LHCN-M2 (cell line): ENCODE measurements around the gene ZACN. TPM values are rescaled to one million over a fixed set of nuclear protein-coding genes. Genes with fewer than 3 reads are reported as not detected.
A peak's percentile ranks its signal among the peaks of the same experiment; 100 is the strongest.
"Not testable (repeated sequence)": the region's sequence is repeated elsewhere in the genome, so short reads cannot be mapped to it uniquely, and the experiment has no call there.

Experiments
- DNase-seq: peaks from one replicate; pipeline ENCODE4 v3.0.0-alpha.2; 2012; ENCODE audit warnings: low read depth
- total RNA-seq: library from RNA; depleted of rRNA; stranded (reverse); fragments of >200 nt; gene quantifications from 2 replicates; pipeline ENCODE4 v1.2.3, GENCODE V29; 2014

Gene ZACN
- total RNA-seq, 1 experiment from 2014 or later, result not detected

DNA sequence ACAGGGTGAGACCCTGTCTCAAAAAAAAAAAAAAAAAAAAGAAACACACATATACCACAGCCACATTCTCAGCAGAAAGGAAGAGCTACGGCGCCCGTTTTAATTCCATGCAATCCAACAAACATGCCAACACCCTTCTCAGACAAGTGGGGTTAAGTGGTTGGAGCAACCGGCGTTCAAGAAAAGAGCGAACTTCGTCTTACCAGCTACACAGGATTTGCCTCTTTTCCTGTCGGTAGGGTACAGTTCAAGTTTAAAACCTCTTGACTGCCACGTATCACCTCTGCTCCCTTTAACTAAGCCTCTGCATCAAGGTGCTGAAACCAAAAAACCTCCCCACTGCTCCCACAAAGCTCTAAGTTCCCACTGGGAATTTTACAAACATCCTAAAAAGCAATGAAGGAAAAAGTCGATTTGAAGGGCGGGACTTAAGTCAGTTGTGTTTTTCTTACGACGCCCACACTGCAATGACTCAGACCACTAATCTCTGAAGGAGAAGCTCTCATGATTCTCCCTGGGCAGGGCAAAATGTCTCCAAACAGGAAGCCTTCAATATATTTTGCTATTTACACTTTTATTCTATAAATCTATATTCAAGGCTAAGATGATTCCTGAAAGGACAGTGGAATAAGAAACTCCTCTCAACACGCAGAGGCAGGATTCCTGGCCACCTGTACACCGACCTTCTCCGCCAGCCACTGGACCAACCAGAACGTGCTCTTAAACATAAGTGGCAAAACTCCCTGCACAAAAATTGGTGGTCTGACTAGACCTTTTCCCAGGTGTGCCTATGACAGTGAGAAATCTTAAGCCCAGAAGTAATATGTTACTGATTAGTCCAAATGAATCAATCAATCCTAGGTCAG lies 25.5 kb upstream of the ZACN start:
- DNase-seq, result peak; percentile 71

DNA sequence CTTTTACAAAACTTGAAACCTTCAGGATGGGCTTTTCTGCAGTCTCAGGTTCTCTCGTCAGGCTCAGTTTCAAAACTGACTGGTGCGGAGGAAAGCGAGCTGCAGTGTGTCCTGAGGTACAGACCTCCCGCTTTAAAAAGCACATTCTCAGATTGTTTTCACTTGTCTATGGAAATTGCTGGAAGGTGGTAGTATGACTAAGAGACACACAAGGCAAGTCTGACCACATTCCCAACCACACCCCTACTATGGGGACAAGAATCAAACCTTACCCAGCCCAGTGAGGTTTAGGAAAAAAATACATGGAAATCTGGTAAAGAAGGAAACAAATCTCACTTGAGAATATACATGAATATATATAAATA lies 24.9 kb upstream of the ZACN start:
- DNase-seq, result peak; percentile 67

- DNase-seq, result no peak
Measured at GRCh38 chr17:76056882-76057281, 22.1 kb upstream of the ZACN start.

GRCh38 chr17:76058264-76058663 lies 20.7 kb upstream of the ZACN start:
- not testable (repeated sequence) for DNase-seq

DNA sequence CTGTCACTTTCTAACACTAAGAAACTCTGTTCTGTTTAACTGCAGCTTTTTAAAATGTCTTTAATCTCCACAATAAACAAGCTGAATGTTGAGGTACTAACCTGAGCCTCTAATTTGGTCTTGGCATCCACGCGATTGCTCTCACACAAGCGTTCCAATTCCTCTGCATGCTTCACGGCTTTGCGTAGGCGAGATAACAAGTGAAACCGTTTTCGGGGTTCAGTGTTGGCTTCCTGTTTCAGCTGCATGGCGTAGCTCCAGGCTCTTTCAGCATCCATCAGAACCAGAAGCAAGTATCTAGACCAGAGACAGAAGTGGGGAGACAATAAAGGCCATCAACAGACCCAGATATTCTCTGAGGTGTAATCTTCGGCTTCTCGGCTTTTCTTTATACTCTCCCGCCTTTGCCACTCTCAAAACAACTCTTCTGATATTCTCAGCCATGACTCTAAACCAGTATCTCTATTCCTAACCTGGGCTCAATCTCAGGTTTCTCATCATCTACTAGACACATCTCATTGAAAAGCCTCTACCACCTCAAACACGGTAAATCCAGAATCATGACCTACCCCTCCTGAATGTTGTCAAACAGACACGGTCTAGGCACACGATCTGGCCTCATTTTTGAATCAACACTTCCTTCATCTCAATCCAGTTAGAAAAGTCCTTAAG lies 15.0 kb upstream of the ZACN start:
- DNase-seq, result no peak

GRCh38 chr17:76065775-76066174 lies 13.2 kb upstream of the ZACN start:
- no peak for DNase-seq

DNA sequence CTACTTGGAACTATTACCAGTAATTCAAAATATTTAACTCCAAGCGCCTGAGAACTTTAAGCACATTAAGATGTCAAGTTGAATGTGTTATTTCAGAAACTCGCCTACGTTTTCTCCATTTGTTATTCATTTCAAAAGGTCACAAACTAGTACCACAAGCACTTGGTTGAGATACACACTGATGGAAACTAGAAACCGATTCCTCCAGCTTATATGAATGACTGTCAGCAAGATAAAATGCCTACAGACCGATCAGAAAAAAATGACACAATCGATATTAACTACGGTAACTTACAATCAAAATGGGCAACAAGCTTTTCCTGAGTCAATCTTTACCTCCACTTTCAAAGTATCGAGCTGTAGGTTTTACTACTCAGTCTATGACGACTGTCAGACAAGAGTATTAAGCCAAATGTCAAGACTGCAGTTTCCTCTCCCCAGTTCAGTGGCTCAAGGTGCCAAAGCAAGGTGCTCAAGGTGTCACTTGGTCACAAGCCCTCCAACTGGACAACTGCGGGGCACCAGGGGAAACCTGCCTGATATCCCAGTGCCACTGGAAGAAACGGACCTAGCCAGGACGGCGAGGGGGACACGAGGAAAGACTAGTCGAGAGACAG lies 7.3 kb upstream of the ZACN start:
- no peak for DNase-seq

DNA sequence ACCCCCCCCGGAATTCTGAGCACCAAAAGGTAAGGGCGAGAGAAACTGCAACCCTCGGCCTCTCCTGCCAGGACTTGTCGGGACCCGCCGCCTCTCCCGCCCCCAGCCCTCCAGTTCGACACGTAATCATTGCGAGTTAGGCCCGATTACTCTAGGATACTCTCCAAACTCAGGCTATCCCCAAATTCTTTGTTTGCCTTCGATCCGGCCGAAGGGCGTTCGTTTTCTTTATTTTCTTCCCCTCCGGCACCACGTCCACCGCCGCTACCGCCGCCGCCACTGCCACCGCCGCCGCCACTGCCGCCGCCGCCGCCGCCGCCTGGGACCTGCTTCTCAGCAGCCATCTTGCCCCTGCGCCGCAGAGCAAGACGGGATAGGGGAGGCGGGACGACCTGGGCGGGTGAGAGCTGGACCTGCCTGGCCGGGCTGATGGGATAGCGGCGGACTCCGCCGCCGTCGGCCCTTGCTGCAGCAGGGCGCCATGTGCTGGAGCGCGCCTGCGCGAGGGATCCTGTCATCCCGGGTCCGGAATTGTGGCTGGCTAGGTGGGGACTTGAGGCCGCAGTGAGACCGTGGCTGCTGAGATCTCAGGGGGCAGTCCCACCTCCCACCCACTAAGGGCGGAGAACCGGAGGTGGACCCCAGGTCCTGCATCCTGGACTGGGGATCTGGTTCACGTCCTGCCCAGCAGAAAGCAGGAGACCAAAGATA lies 6.7 kb upstream of the ZACN start, which contains the start of gene SRP68:
TSS of gene SRP68 (minus strand) at position 370 of the 711 bp plus-strand sequence. CDS start at position 344, 26 bp downstream.
- DNase-seq, result peak; percentile 87

DNA sequence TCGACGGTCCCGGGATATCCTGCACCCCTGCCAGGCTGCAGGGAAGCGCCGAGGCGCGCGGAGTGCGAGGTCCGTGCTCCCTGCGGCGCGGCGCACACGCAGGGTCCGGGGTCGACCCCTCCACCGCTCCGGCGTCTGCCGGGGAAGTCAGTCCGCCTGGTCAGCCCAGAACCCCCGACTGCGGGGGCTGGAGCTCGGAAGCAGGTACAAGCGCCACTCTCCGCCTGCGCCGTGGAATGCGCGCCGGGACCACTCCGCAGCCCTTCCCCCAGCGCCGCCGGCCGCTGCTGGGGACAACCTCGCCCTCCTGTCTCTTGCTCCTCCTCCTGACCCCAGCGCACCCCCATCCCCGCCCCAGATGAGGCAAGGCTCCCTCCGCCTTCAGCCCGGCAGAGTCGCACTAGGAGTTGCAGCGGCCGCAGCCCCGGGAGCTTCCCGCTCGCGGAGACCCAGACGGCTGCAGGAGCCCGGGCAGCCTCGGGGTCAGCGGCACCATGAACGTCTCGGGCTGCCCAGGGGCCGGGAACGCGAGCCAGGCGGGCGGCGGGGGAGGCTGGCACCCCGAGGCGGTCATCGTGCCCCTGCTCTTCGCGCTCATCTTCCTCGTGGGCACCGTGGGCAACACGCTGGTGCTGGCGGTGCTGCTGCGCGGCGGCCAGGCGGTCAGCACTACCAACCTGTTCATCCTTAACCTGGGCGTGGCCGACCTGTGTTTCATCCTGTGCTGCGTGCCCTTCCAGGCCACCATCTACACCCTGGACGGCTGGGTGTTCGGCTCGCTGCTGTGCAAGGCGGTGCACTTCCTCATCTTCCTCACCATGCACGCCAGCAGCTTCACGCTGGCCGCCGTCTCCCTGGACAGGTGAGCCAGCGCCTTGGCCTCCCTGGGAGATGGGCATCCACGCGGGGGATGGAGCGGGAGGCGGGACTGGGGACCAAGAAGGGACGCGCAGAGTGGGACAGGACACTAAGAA lies 4.3 kb upstream of the ZACN start, which contains the start of gene GALR2:
TSS of gene GALR2 (plus strand) at position 392 of the 974 bp plus-strand sequence. CDS start at position 495, 103 bp downstream.
- no peak for DNase-seq

- DNase-seq, result no peak
Measured at GRCh38 chr17:76075364-76076145, 3.4 kb upstream of the ZACN start.

DNA sequence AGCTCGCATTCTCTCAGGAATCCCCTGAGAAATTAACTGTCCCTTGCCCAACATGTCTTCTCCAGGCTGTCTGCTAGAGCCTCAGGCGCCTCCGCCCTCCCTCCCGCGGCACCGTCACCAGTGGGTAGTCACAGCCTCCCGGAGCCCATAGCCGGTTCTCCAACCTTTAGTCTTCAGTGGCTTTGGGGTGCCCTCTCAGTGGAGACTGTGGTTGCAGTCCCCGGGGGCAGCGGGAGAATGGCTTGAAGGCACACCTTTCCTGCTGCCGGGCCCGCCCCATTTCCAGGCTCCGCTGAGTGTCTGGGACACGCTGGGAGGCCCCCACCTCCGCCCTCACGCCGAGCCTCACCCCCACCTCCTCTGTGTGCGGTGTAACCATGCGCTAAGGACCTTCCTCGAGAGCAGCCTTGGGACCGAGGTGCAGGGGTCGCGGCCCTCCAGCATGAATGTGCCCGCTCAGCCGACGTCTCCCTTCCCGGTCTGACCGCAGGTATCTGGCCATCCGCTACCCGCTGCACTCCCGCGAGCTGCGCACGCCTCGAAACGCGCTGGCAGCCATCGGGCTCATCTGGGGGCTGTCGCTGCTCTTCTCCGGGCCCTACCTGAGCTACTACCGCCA lies 2.7 kb upstream of the ZACN start:
- DNase-seq, result no peak

DNA sequence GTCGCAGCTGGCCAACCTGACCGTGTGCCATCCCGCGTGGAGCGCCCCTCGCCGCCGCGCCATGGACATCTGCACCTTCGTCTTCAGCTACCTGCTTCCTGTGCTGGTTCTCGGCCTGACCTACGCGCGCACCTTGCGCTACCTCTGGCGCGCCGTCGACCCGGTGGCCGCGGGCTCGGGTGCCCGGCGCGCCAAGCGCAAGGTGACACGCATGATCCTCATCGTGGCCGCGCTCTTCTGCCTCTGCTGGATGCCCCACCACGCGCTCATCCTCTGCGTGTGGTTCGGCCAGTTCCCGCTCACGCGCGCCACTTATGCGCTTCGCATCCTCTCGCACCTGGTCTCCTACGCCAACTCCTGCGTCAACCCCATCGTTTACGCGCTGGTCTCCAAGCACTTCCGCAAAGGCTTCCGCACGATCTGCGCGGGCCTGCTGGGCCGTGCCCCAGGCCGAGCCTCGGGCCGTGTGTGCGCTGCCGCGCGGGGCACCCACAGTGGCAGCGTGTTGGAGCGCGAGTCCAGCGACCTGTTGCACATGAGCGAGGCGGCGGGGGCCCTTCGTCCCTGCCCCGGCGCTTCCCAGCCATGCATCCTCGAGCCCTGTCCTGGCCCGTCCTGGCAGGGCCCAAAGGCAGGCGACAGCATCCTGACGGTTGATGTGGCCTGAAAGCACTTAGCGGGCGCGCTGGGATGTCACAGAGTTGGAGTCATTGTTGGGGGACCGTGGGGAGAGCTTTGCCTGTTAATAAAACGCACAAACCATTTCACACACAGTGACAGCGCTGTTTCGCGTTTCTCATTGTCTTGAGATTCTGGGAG lies 2.0 kb upstream of the ZACN start:
- no peak for DNase-seq

DNA sequence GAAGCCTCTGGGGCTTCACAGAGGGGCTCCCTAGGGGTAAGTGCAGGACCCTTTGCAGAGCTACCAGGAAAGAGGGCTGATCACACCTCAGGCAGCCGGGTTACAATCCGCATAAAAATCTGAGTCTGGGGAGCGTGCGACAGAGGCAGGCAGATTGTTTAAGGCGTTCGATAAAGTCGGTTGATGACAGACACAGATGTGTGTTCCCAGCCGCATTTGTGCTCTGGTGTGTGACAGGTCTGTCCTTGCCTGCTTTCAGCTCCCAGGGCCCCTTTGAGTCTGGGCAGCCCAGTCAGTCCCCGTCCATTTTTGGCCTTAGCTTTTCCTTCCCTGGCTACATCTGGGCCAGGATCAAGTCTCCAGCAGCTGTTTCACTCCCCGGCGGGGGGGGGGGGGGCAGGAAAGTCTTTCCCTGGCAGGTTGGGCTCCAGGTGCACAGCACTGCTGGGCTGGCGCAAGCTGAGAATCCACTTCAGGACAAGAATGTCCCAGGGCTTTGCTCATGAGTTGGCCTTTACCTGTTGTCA lies 1.3 kb upstream of the ZACN start:
- DNase-seq, result no peak

DNA sequence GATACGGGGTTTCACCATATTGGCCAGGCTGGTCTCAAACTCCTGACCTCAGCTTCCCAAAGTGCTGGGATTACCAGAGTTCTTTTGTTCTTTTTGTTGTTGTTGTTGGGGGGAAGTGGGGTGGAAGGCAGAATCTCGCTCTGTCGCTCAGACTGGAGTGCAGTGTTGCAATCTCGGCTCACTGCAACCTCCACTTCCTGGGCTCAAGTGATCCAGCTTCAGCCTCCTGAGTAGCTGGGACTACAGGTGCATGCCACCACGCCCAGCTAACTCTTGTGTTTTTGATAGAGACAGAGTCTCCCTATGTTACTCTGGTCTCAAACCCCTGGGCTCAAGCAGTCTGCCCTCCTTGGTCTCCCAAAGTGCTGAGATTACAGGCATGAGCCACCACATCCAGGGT lies 612 bp upstream of the ZACN start:
- not testable (repeated sequence) for DNase-seq

DNA sequence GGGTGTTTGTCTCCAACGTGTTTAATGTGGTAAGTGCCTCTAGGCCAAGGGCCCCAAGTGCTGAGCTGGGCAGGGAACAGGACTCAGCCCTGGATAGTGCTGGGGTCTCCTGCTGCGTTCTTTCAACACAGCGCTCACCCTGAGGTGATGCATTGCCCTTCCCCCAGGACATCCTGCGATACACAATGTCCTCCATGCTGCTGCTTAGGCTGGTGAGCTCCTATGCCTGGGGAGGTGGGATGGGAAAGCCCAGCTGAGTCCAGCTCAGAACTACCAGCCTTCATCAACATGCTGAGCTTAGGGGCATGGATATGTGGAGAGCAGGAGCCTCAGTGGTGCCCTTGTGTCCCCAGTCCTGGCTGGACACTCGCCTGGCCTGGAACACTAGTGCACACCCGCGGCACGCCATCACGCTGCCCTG lies 563 bp downstream of the ZACN start:
- no peak for DNase-seq

- DNase-seq, result no peak
Measured at GRCh38 chr17:76079956-76080767, 1.2 kb downstream of the ZACN start.

DNA sequence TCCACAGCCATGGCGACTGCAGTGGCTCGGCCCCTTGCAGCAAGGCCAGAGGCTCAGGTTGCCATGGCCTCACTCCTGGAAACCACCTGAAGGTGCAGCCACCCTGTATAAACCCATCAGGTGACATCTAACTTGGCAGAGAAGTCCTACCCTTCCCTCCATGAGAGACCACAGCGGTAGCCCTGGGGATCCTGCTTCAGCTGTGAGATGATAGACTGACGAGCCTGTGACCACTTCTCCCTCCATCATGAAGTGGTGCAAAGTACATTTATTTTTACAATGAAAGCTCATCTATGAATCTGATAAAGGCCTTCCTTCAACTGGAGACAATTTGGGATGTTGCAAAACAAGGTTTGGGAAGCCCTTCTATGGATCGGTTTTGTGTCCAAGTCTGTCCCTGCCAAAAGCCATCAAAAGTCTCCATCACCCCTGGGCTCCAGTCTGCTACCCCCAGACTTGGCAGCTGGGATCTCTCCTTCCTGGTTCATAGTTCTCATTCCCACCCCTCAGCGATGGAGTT lies 1.8 kb downstream of the ZACN start:
- no peak for DNase-seq
